Measurements from ENCODE around the gene MYBPHL.

The MYBPHL gene

DNA sequence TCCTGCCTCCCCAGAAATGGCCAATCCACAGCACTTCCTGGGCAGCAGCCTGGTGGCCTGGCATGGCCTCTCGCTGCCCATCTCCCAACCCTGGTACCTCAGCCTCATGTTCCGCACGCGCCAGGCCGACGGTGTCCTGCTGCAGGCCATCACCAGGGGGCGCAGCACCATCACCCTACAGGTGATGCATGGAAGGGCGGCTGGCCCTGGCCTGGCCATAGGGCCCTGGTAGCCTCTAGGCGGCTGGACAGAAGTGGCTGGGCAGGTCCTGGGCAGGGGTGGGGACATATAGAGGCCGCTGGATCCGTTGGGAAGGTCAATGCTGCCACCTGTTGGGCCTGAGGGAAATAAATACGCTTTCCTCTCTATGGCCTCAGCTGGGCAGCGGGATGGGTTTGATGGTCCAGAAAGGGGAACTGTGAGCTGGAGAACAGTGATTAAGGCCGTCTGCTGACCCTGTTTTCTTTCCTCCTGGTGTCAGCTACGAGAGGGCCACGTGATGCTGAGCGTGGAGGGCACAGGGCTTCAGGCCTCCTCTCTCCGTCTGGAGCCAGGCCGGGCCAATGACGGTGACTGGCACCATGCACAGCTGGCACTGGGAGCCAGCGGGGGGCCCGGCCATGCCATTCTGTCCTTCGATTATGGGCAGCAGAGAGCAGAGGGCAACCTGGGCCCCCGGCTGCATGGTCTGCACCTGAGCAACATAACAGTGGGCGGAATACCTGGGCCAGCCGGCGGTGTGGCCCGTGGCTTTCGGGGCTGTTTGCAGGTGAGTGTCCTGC lies 43.0 kb downstream of the MYBPHL start:
- peak; percentile 60 for DNase-seq

DNA sequence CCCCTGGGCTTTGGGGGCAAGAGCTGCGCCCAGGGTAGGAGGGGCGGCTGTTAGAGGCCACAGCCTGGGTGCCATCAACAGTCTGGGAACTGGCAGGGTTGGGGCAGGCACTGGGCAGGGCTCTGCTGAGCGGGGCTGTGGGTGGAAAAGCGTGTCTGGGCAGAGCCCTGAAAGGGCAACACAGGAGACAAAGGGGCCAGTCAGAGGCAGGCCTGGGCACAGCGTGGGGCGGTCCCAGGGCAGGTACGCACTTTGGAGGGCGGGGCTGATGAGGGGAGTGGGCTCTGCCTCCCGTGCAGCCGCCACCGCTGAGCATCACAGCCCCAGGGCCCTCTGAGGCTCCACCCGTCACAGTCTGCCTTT lies 43.6 kb downstream of the MYBPHL start:
- no peak for DNase-seq

DNA sequence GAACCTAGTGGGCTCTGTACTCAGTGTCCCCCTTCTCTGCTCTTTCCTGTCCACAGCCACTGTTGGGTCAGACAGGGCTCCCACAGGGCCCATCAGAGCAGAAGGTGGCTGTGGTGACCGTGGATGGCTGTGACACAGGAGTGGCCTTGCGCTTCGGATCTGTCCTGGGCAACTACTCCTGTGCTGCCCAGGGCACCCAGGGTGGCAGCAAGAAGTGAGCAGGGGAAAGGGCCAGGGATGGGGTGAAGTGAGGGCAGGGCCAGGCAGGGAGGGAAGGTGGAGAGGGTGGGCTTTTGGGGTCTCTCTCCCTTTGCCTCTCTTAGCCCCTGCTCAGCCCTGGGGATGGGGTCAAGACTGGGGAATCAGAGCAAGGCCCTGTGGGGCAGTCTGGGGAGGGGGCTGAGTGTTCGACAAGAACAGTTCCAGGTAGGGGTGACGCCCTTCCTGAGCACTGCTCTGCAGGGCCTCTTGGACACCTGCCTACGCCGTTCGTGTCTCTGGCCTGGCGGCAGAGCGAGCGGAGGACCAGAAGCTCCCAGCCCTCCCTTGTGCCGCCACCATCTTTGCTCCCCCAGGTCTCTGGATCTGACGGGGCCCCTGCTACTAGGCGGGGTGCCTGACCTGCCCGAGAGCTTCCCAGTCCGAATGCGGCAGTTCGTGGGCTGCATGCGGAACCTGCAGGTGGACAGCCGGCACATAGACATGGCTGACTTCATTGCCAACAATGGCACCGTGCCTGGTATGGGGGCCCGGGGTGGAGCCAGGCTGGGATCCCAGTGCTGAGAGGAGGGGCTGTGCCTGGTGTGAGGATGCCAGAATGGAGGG lies 44.4 kb downstream of the MYBPHL start:
- no peak for DNase-seq

DNA sequence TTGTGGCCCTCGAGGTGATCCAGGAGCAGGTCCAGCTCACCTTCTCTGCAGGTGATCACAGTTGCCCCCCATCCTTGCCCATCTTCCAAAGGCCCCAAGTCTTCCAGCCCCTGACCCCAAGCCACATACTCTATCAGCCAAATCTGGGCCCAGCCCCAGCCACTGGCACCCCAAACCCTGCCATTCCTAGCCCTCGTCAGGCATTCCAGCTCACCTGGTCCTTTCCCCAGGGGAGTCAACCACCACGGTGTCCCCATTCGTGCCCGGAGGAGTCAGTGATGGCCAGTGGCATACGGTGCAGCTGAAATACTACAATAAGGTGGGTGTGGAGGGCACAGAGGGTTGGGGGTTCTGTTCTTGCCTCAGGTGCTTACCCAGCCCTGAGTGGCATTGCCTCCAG lies 45.2 kb downstream of the MYBPHL start:
- no peak for DNase-seq

DNA sequence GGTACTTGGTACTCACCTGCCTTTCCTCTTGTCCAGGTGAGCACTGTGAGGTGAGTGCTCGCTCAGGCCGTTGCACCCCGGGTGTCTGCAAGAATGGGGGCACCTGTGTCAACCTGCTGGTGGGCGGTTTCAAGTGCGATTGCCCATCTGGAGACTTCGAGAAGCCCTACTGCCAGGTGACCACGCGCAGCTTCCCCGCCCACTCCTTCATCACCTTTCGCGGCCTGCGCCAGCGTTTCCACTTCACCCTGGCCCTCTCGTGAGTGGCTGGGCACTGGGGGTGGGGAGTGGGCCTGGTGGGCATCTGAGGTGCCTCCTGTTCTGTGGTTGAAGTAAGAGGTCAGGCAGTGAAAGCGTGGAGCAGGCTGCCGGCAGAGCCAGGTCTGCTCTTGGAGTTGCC lies 45.8 kb downstream of the MYBPHL start:
- no peak for DNase-seq

DNA sequence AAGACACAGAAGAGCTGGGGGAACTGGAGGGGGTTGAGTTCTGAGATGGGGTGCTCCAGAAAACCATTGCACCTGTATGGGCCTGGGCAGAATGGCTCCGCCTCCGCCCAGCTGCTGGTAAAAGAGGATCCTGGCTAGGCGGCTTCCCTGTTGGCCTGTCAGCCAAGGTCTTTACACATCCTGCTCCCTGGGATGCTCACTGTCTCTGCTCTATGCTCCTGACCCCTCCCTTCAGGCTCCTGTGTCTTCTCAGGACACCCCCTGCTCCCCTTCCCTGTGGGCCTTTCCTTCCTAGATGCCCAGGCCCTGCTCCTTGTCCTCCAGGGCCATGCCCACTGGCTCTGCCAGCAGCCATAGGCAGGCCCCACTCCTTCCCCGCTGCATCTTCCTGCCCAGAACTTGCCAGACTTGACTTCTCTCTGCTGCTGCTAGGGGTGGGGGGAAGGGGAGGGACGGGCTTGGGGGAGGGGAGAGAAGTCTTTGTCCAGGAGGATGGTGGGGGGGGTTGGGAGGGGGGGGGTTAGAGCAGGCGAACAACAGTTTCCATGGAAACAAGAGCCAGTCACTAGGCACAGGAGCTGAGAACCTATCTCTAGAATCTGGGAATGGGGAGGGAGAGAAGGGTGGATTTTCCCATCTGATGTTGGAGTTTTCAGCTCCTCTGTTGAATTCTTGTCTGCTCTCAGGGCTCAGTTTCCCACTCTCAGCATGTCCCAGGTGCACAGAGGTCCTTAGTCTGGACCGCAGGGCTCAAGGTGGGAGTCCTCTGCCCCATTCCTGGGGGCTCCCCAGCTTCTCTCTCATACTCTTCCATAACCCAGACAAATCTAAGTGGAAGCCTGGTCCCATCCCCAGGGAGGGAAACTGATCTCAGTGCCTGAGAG lies 46.9 kb downstream of the MYBPHL start:
- no peak for DNase-seq

DNA sequence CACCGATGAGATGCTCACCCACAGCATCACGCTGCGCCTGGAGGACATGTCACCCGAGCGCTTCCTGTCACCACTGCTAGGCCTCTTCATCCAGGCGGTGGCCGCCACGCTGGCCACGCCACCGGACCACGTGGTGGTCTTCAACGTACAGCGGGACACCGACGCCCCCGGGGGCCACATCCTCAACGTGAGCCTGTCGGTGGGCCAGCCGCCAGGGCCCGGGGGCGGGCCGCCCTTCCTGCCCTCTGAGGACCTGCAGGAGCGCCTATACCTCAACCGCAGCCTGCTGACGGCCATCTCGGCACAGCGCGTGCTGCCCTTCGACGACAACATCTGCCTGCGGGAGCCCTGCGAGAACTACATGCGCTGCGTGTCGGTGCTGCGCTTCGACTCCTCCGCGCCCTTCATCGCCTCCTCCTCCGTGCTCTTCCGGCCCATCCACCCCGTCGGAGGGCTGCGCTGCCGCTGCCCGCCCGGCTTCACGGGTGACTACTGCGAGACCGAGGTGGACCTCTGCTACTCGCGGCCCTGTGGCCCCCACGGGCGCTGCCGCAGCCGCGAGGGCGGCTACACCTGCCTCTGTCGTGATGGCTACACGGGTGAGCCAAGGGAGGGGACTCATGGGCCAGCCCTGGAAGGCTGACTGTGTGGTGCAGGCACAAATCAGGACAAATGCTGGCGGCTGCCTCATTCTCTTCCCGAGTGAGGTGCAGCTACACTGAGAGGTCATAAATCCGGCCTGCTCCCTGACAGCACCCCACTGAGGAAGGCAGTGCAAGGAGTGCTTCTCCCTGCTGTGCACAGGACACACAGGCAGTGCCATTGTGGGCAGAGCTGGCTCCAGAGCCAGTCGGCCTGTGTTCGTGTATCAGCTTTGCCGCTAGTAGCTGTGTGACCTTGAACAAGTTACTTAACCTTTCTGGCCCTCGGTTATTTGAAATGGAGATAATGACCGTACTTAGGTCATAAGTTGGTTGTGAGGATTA lies 48.0 kb downstream of the MYBPHL start:
- DNase-seq, result no peak

DNA sequence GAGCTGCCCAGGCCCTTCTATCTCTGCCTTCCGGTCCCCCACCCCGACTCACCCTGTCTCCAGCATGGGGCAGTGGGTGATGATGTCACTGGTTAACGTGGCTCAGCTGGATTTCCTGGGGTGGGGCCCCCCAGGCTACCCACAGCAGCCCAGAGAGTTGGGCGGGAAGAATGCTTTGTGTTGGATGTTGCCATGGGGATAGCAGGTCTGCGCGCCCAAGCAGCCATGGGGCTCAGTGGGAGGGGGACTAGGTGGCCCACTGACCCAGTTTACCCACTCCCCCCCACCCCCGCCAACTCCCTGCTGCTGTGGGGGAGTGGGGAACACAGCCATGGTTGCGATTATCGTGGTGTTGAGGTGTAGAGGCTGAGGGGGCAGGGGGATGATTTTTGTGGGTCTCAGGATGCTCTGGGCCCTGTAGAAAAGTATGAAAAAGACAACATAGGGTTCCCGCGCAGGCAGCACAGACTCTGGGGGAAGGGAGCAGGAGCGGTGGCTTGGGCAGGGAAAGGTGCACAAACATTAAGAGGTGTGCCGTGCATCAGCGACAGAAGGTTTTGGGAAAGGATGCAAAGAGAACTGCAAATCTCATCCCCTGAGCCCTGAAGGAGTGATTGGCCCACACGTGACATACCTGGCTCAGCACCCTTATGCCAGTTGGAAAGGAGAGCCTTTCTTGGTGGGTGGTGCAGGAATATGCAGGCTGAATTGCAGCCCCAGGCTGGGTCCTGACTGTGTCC lies 49.0 kb downstream of the MYBPHL start:
- DNase-seq, result no peak

DNA sequence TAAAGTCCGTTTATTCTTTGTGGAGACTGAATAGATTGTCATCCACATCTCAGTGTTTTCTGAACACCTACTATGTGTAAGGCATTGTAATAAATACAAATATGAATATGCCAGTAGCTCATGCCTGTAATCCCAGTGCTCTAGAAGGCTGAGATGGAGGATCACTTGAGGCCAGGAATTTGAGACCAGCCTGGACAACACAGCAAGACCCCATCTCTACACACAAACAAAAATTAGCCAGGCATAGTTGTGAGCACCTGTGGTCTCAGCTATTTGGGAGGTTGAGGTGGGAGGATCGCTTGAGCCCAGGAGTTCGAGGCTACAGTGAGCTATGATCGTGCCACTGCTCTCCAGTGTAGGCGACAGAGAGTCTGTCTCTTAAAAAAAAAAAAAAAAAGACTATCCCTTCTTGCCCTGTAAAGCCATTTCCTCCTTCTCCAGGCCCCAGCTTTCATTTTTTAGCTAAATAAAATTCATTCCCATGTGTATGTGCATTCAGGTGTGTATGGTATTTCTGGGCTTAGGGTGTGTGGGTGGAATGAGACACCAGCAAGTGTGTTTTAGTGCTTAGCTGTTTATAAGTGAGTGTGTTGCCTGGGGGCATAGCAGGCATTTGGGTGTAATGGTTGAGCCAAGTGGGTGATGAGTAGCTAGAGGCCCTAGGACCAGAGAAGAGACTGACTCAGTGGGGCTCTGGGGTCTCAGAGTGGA lies 49.7 kb downstream of the MYBPHL start:
- DNase-seq, result no peak

DNA sequence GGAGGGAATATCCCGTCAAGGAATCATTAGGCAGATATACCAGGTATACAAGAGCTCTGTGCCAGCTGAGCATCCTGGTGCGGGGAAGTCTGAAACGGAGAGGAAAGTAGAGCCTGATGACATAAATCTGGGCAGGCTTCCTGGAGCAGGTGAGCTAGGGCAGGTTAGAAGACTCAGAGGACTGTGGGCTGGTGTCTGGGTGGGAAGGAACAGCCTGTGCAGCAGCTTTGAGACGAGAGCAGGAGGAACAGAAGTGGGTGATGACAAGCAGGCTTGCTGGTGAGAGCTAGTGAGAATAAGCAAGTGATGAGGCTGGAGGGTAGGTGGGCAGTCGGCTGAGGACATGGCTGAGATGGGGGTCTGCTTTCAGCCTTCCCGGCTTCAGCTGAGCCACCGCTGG lies 50.7 kb downstream of the MYBPHL start:
- no peak for DNase-seq

DNA sequence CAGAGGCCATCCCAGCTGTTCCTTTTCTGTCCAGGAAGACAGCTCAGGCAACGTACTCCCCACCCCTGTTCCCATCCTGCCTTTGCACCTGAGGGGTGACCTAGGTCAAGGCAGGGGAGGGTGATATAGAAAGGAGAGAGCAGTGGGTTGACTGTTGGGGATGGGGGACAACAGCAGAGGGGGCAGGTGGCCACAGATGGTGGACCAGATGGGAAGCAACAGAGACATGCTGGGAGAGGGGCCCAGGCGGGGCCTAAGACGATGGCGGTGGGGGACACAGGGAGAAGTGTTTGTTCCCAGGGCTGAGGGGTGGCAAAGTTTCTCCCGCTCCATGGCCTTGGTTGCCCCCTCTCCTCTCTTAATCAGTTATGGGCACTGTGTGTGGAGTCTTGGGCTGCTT lies 51.1 kb downstream of the MYBPHL start:
- no peak for DNase-seq

DNA sequence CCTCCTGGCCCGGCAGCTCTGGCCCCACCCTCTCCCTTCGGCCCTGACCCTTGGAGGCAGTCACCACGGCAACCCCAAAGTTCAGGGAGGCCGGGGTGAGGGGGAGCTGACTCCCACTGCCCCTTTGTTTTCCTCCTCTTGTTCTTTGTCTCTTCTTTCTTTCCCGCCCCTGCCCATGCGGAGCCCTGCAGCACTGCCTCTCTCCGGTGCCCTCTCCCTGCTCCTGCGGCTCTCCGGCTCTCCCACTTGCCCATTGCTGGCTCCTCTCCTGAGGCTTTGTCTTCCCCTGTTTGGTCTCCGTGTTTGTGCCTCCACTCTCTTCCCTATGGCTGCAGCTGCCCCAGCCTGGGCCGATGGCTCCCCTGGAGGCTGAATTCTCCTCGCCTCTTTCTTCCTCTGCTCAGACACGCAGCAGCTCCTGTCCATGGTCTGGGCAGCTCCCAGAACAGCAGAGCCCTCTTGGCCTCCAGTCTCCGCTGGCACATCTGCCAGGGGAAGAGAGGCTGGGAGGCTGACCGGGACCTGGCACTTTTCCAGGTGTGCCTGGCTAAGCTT lies 51.6 kb downstream of the MYBPHL start:
- DNase-seq, result no peak

DNA sequence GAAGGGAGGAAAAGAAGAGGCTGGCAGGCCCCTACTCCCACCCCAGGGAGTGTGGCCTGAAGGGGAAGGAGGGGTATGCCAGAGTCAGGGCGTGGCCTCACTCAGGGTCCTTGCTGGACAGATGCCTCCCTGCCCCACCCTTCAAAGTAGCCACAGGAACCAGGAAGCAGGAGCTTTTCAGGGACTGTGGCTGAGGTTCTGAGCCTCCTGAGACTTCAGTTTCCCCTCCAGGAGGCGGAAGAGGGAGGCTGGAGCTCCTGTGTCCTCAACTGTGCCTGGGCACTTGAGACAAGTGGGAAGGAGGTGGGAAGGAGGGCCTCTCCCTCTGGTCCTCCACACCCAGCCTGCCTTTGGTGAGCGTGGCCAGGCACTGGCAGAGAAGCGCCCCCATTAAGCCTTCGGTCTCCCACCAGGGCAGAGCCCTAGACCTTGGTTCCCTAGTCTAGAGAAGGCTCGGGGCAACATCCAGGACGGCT lies 52.2 kb downstream of the MYBPHL start:
- DNase-seq, result no peak

DNA sequence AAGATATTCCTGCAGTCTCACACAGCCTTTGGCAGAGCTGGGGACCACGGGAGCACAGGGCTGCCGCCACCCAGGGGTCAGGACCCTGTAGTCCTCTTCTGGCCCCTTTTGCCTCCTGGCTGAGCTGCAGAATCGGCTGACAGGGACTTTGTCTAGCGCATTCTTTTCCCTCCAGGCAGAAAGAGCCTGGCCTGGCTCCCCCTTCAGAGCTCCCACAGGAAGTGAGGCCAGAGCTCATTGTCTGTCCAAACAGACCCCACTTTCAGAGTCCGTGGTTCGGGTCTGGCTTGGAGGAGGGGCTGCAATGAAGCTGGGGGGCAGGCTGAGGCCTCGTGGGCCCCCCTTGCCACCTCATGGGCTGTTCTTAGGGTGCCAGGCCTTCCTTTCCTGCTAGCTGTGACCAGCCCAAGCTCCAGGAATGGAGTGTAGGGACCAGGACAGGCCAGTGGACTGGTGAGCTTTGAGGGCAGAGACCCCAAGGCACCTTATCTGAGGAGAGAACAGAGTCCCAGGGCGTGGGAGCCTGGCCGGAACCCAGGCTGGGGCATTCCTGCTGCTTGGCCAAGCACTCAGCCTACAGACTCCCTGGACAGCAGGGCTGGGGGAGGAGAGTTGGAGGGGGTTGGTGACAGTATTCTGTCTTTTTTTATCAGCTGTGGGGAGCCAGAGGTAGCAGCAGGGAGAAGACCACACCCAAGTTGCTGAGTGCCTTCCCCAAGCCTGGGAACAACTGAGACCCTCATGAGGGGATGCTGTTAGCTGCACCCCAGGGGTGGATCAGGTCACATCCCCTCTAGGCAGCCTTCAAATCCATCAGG lies 52.8 kb downstream of the MYBPHL start:
- DNase-seq, result no peak

DNA sequence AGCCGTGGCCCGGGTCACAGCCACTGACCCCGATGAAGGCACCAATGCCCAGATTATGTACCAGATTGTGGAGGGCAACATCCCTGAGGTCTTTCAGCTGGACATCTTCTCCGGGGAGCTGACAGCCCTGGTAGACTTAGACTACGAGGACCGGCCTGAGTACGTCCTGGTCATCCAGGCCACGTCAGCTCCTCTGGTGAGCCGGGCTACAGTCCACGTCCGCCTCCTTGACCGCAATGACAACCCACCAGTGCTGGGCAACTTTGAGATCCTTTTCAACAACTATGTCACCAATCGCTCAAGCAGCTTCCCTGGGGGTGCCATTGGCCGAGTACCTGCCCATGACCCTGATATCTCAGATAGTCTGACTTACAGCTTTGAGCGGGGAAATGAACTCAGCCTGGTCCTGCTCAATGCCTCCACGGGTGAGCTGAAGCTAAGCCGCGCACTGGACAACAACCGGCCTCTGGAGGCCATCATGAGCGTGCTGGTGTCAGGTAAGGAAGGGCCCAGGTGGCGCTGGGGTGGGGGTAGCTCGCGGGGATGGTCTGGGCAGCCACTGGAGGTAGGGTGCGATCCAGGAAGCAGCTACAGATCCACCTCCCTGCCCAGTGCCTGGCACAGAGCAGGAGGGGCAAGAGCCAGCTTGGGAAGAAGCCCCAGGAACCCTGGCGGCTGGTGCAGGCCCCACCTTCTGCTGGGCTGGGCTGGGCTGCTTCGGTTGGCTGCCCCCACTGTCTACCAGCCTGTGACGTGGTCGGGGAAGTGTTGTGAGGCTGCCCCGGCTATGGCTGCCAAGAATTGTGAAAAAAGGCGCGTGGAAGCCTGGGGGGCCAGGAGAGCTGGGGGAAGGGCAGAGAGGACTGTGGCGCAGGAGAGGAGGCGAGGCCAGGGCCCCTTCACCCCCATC lies 53.7 kb downstream of the MYBPHL start:
- no peak for DNase-seq

DNA sequence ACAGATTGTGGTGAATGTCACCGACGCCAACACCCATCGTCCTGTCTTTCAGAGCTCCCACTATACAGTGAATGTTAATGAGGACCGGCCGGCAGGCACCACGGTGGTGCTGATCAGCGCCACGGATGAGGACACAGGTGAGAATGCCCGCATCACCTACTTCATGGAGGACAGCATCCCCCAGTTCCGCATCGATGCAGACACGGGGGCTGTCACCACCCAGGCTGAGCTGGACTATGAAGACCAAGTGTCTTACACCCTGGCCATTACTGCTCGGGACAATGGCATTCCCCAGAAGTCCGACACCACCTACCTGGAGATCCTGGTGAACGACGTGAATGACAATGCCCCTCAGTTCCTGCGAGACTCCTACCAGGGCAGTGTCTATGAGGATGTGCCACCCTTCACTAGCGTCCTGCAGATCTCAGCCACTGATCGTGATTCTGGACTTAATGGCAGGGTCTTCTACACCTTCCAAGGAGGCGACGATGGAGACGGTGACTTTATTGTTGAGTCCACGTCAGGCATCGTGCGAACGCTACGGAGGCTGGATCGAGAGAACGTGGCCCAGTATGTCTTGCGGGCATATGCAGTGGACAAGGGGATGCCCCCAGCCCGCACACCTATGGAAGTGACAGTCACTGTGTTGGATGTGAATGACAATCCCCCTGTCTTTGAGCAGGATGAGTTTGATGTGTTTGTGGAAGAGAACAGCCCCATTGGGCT lies 54.5 kb downstream of the MYBPHL start:
- DNase-seq, result no peak
